ENCODE measurements around the gene LCMT1. TPM values are rescaled to one million over a fixed set of nuclear protein-coding genes. Genes with fewer than 3 reads are reported as not detected.

LCMT1 gene
- total RNA-seq, 3 donors from 2014 or later = 26.9 to 38.3 (median 30.4) TPM

DNA sequence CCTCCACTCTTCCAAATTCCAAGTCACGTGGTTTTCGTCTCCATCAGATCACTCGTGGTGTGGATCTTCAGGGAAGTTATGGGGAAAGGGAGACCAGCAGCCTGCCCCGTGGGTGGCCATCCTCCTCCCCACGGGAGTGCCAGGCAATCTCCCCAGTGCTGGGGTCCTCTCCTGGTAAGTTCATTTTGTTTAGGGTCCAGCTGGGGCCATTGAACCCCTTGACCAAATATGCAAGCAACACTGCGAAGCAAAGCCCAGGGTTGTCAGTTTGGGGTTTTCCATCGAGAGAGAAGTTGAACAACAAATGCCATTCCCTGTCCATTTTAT is 4.1 kb upstream of the LCMT1 start:
- peak overlapping the region; percentile 85 to 92 (median 92) for H3K4me3 ChIP-seq
- TF ChIP-seq POLR2AphosphoS5 (IDR thresholded peaks at IDR 0.05) = no peak
- H3K36me3 ChIP-seq = no peaks in the 10 kb centered on the region
- intact Hi-C loops (cut with DNase I; ENCODE audit: low total_unique reads) = no loop called here
- H3K4me1 ChIP-seq = peaks cover 0 to 2% of the 10 kb centered on the region in 2 donors
- no peak for DNase-seq (ENCODE audit: low spot score in 2 of 2)
- peak overlapping the region; percentile 90 to 95 for H3K27ac ChIP-seq
- no peaks in the 10 kb centered on the region for H3K9me3 ChIP-seq
- no peaks in the 10 kb centered on the region for H3K27me3 ChIP-seq

DNA sequence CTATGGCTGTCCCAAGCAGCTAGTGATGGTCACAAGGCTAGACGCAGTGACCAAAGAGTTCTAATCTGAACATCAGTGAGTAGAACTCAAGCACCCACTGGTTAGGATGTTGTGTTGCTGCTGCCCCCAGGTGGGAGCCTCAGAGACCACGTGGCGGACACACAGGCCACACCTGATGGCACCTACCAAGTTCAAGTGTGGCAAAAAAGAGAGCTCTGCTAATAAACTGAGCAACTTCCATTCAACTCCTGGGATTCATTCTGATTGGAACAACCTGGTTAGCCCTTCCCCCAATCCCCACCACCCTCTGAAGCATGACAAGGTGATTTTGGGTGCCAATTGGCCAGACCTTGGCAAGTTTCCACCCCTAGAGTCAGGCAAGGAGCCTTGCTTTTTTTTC is 3.5 kb upstream of the LCMT1 start:
- Histone ChIP-seq H3K4me3 (no peak overlapping the region), H3K9me3 (no peaks in the 10 kb centered on the region), H3K4me1 (peaks cover 0 to 4% of the 10 kb centered on the region in 2 donors), H3K36me3 (no peaks in the 10 kb centered on the region), H3K27me3 (no peaks in the 10 kb centered on the region), H3K27ac (no peak overlapping the region)
- TF ChIP-seq, protein P1, sequence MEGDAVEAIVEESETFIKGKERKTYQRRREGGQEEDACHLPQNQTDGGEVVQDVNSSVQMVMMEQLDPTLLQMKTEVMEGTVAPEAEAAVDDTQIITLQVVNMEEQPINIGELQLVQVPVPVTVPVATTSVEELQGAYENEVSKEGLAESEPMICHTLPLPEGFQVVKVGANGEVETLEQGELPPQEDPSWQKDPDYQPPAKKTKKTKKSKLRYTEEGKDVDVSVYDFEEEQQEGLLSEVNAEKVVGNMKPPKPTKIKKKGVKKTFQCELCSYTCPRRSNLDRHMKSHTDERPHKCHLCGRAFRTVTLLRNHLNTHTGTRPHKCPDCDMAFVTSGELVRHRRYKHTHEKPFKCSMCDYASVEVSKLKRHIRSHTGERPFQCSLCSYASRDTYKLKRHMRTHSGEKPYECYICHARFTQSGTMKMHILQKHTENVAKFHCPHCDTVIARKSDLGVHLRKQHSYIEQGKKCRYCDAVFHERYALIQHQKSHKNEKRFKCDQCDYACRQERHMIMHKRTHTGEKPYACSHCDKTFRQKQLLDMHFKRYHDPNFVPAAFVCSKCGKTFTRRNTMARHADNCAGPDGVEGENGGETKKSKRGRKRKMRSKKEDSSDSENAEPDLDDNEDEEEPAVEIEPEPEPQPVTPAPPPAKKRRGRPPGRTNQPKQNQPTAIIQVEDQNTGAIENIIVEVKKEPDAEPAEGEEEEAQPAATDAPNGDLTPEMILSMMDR (IDR thresholded peaks at IDR 0.05) = no peak
- TF ChIP-seq POLR2AphosphoS5 (IDR thresholded peaks at IDR 0.05) = no peak
- TF ChIP-seq POLR2A (IDR thresholded peaks at IDR 0.05) = no peak
- DNase-seq (ENCODE audit: low spot score in 2 of 2) = no peak
- intact Hi-C loops (cut with DNase I; ENCODE audit: low total_unique reads) = no loop called here

DNA sequence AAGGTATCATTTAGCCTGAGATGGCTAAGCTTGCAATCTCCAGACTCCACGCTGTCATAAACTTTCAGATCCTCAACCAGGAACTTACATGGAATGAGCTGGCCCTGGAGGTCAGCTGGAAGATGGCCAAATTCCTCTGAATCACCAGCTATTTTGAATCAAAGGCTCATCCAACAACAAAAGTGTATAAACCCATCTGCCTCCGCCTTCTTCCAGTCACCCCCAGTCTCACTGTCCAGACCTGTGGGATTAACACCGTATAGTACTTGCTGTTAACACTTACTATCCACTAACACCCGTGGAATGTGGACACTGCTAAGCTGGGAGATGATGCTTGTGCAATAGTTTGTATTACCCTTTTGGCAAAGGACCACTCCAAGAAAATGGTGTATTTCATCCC is 1.9 kb upstream of the LCMT1 start:
- no peaks in the 10 kb centered on the region for H3K27me3 ChIP-seq
- intact Hi-C loops (cut with DNase I; ENCODE audit: low total_unique reads) = no loop called here
- no peak overlapping the region for H3K4me3 ChIP-seq
- no peak overlapping the region for H3K27ac ChIP-seq
- peaks cover 0 to 4% of the 10 kb centered on the region in 2 donors for H3K4me1 ChIP-seq
- H3K36me3 ChIP-seq = no peaks in the 10 kb centered on the region
- TF ChIP-seq, protein P1 (IDR thresholded peaks at IDR 0.05) = no peak
- peak in 1 of 3 donors; percentile 12 for TF ChIP-seq POLR2AphosphoS5 (IDR thresholded peaks at IDR 0.05)
- TF ChIP-seq POLR2A (IDR thresholded peaks at IDR 0.05) = no peak
- peak in 1 of 2 donors; percentile 26 for DNase-seq (ENCODE audit: low spot score in 2 of 2)
- H3K9me3 ChIP-seq = no peaks in the 10 kb centered on the region

DNA sequence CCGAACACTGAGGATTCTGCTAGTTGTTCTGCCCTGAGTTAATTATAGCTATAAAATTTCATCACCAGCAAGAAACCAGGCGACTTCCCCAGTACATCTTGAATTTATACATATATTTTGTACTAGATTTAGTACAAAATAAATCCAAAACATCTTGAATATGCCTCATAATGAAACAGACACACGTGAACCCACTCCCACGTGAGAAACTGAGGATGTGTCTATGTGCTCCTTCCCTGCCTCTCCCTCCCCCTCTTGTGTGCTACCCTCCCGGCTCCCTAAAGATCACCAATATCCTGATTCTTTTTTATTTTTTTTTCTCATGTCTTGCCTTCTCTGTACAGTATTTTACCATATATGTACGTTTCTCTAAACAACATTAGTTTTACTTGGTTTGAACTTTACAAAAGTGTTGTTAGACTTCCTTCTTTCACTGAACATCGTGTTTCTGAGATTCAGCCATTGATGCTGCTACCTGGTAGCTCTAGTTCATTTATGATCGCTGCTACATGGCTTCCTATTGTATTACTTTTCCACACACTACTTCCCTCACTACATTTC is 1.1 kb upstream of the LCMT1 start:
- peak overlapping the region; percentile 58 to 89 (median 89) for H3K4me3 ChIP-seq
- no peaks in the 10 kb centered on the region for H3K9me3 ChIP-seq
- H3K27ac ChIP-seq = no peak overlapping the region
- TF ChIP-seq, protein P1 (IDR thresholded peaks at IDR 0.05) = no peak
- TF ChIP-seq POLR2AphosphoS5 (IDR thresholded peaks at IDR 0.05) (no peak), POLR2A (IDR thresholded peaks at IDR 0.05) (no peak)
- intact Hi-C loops (cut with DNase I; ENCODE audit: low total_unique reads) = no loop called here
- H3K36me3 ChIP-seq = no peaks in the 10 kb centered on the region
- no peak for DNase-seq (ENCODE audit: low spot score in 2 of 2)
- no peaks in the 10 kb centered on the region for H3K27me3 ChIP-seq
- H3K4me1 ChIP-seq = peaks cover 0 to 4% of the 10 kb centered on the region in 2 donors

DNA sequence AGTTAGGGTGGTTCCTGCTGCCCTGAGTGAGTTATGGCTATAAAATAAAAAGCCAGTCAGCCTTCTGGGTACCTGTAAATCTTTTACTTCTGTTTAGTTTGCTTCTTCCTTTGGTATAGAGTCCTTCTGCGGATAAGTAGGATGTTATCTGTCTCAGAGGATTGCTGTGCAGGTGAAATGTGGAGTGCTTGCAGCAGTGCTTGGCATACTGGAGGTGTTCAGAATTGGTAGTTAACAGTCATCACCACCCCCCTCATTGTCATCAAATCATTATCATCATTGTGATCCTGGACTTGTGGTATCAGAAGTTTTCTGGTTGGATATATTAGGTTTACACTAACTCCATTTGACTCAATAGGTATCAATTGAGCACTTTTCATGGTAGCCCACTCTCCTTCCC is 2.6 kb downstream of the LCMT1 start:
- Histone ChIP-seq H3K27me3 (no peaks in the 10 kb centered on the region), H3K27ac (no peak overlapping the region), H3K36me3 (no peaks in the 10 kb centered on the region), H3K4me1 (peaks cover 0 to 4% of the 10 kb centered on the region in 2 donors), H3K4me3 (no peak overlapping the region), H3K9me3 (no peaks in the 10 kb centered on the region)
- no peak for DNase-seq (ENCODE audit: low spot score in 2 of 2)
- no peak for TF ChIP-seq POLR2A (IDR thresholded peaks at IDR 0.05)
- TF ChIP-seq, protein P1 (IDR thresholded peaks at IDR 0.05) = no peak
- TF ChIP-seq POLR2AphosphoS5 (IDR thresholded peaks at IDR 0.05) = no peak
- intact Hi-C loops (cut with DNase I; ENCODE audit: low total_unique reads) = no loop called here

Data from breast epithelium (tissue), 4 donors.